Endothelial cell of umbilical vein (primary cell): ENCODE measurements around the gene CIZ1. TPM values are rescaled to one million over a fixed set of nuclear protein-coding genes. Genes with fewer than 3 reads are reported as not detected.

Experiments used
- BruUV-seq: library from RNA; stranded (reverse); fragments of 400-500 nt; replicated peaks from 2 replicates; lab custom pipeline; 2021; lab: Mats Ljungman, UMichigan
- CTCF ChIA-PET: fragments of 300-600, 350-600 bp; sonication (Branson Sonifier 250); formaldehyde crosslinking; loops from one replicate; lab custom pipeline; 2021; ENCODE audit warnings: antibody characterized with exemption, inconsistent platforms; lab: Charles Lee
- POLR2A ChIA-PET: fragments of 300-600, 350-600 bp; sonication (Branson Sonifier 250); formaldehyde crosslinking; loops from one replicate; lab custom pipeline; 2021; ENCODE audit warnings: antibody characterized with exemption, inconsistent platforms; lab: Charles Lee
- DNase-seq: peaks from one replicate; pipeline ENCODE4 v3.0.0-alpha.2; 2011; ENCODE audit warnings: low read depth, low spot score
- FAIRE-seq: peaks from 2 replicates; lab custom pipeline; 2011; peaks lifted over from hg19 to GRCh38; lab: Jason Lieb, UNC
- H2AFZ ChIP-seq: 2 replicates; pipeline ENCODE4 v1.6.0; 2012; ENCODE audit warnings: low read depth, low read length, control low read depth, inconsistent platforms
- H3K27ac ChIP-seq: 2 replicates; pipeline ENCODE4 v1.5.1; 2011; ENCODE audit warnings: low read depth, mild to moderate bottlenecking, control low read depth, low read length, moderate library complexity; ENCODE audit not compliant: insufficient read depth
- H3K27me3 ChIP-seq, 2 experiments: 2 replicates each; pipeline versions ENCODE4 v1.6.0 to v1.6.1; 2011; ENCODE audit warnings: low read length in 2 of 2, mixed read lengths in 1 of 2; ENCODE audit not compliant: control insufficient read depth in 2 of 2, insufficient read depth in 2 of 2
- H3K36me3 ChIP-seq, 2 experiments: 2 replicates in 1 of 2; 3 replicates in 1 of 2; pipeline ENCODE4 v1.5.1; 2011; ENCODE audit warnings: low read length in 2 of 2, mild to moderate bottlenecking in 1 of 2, moderate library complexity in 1 of 2; ENCODE audit not compliant: control insufficient read depth in 2 of 2, insufficient read depth in 2 of 2; ENCODE audit errors: extremely low read depth in 1 of 2
- H3K4me1 ChIP-seq: 3 replicates; pipeline ENCODE4 v1.5.1; 2011; ENCODE audit warnings: mild to moderate bottlenecking, low read length; ENCODE audit not compliant: control insufficient read depth, insufficient read depth; ENCODE audit errors: extremely low read depth
- H3K4me2 ChIP-seq: 2 replicates; pipeline ENCODE4 v1.6.1; 2011; ENCODE audit warnings: low read length, control low read depth, mixed read lengths; ENCODE audit not compliant: insufficient read depth
- H3K4me3 ChIP-seq, 3 experiments: fragments of 200-600 bp in 1 of 3; sonication (generic), shearing (Covaris generic) in 1 of 3; replicated peaks in 1 of 3; 2 replicates each; pipeline ENCODE4 v1.5.1; 2011 to 2016; ENCODE audit warnings: control low read depth in 3 of 3, low read length in 3 of 3, mild to moderate bottlenecking in 2 of 3, inconsistent platforms in 1 of 3, low read depth in 1 of 3, moderate library complexity in 1 of 3; ENCODE audit not compliant: insufficient read depth in 1 of 3
- H3K79me2 ChIP-seq: 2 replicates; pipeline ENCODE4 v1.6.0; 2012; ENCODE audit warnings: low read length, inconsistent platforms; ENCODE audit not compliant: control insufficient read depth, insufficient read depth
- H3K9ac ChIP-seq: replicated peaks from 2 replicates; pipeline ENCODE3; 2011; ENCODE audit warnings: low read length, control low read depth; ENCODE audit not compliant: insufficient read depth; ENCODE audit errors: extremely low read depth
- H3K9me1 ChIP-seq: replicated peaks from 3 replicates; pipeline ENCODE4 v1.6.0; 2011; ENCODE audit warnings: mild to moderate bottlenecking, low read length; ENCODE audit not compliant: control insufficient read depth, insufficient read depth; ENCODE audit errors: extremely low read depth
- H3K9me3 ChIP-seq: replicated peaks from 2 replicates; pipeline ENCODE4 v1.5.1; 2012; ENCODE audit warnings: low read length, inconsistent platforms; ENCODE audit not compliant: control insufficient read depth, insufficient read depth
- H4K20me1 ChIP-seq: replicated peaks from 2 replicates; pipeline ENCODE3; 2011; ENCODE audit warnings: mild to moderate bottlenecking, low read length; ENCODE audit not compliant: control insufficient read depth, insufficient read depth; ENCODE audit errors: extremely low read depth
- FOS ChIP-seq: IDR thresholded peaks from 2 replicates; pipeline ENCODE4 v1.6.1; 2011; ENCODE audit warnings: mild to moderate bottlenecking, low read length, moderate library complexity, borderline replicate concordance; ENCODE audit not compliant: insufficient read depth
- GATA2 ChIP-seq: IDR thresholded peaks from 2 replicates; pipeline ENCODE4 v1.7.0; 2011; ENCODE audit warnings: low read depth, mild to moderate bottlenecking, moderate library complexity, mixed read lengths, low read length; ENCODE audit not compliant: insufficient read length, insufficient read depth
- JUN ChIP-seq: IDR thresholded peaks from 2 replicates; pipeline ENCODE4 v1.6.1; 2011; ENCODE audit warnings: borderline replicate concordance, low read depth; ENCODE audit not compliant: insufficient read length, insufficient read depth
- MYC ChIP-seq: IDR thresholded peaks from one replicate; pipeline ENCODE4 v1.6.1; 2011; ENCODE audit warnings: mild to moderate bottlenecking, low read depth, low read length
- POLR2A ChIP-seq: IDR thresholded peaks from 2 replicates; pipeline ENCODE4 v1.6.1; 2012; ENCODE audit warnings: low read depth, mild to moderate bottlenecking, control low read depth, low read length
- POLR2AphosphoS5 ChIP-seq: IDR thresholded peaks from 2 replicates; pipeline ENCODE4 v1.6.1; 2012; ENCODE audit warnings: low read depth, mild to moderate bottlenecking, control low read depth, low read length, moderate library complexity; ENCODE audit not compliant: insufficient read depth
- dilution Hi-C: fragments of 300-500 bp; cut with MboI; formaldehyde crosslinking; loops from one replicate; pipeline ENCODE4 v1.15.0; 2019; ENCODE audit warnings: low sequenced_read_pairs; ENCODE audit not compliant: extremely low pct_ligation_motif_present
- intact Hi-C: fragments of 100-400 bp; cut with micrococcal nuclease; formaldehyde crosslinking; loops from one replicate; pipeline ENCODE4 v1.10.0; 2022
- polyA plus RNA-seq, 4 experiments: library from polyadenylated mRNA; depleted of rRNA in 3 of 4; stranded (reverse) in 3 of 4; unstranded in 1 of 4; fragments of >200 nt; gene quantifications; 2 replicates each; pipeline versions ENCODE4 v1.2.1 to v1.2.3, GENCODE V29; 2011 to 2012; ENCODE audit warnings: missing spikeins in 1 of 4
- total RNA-seq: library from RNA; stranded (reverse); gene quantifications from 2 replicates; pipeline ENCODE4 v1.2.3, GENCODE V29; 2021
- TF ChIP-seq, protein P1 (sequence below): IDR thresholded peaks from 2 replicates; pipeline ENCODE4 v1.6.1; 2011; ENCODE audit not compliant: insufficient read depth, insufficient read length
- TF ChIP-seq, protein P2 (sequence below), 2 donors: IDR thresholded peaks; 1 replicate in 1 of 2; 2 replicates in 1 of 2; pipeline ENCODE4 v1.5.1; 2011; ENCODE audit warnings: low read length in 2 of 2, mild to moderate bottlenecking in 2 of 2, moderate library complexity in 2 of 2, control low read depth in 1 of 2, inconsistent platforms in 1 of 2, low read depth in 1 of 2; ENCODE audit not compliant: insufficient read depth in 1 of 2; ENCODE audit errors: extremely low read depth in 1 of 2

The CIZ1 gene
- total and polyA plus RNA-seq, 2 donors (not counting 3 experiments of a cell fraction or from before 2014, with no cell fraction given): 88.3 to 150 TPM

DNA sequence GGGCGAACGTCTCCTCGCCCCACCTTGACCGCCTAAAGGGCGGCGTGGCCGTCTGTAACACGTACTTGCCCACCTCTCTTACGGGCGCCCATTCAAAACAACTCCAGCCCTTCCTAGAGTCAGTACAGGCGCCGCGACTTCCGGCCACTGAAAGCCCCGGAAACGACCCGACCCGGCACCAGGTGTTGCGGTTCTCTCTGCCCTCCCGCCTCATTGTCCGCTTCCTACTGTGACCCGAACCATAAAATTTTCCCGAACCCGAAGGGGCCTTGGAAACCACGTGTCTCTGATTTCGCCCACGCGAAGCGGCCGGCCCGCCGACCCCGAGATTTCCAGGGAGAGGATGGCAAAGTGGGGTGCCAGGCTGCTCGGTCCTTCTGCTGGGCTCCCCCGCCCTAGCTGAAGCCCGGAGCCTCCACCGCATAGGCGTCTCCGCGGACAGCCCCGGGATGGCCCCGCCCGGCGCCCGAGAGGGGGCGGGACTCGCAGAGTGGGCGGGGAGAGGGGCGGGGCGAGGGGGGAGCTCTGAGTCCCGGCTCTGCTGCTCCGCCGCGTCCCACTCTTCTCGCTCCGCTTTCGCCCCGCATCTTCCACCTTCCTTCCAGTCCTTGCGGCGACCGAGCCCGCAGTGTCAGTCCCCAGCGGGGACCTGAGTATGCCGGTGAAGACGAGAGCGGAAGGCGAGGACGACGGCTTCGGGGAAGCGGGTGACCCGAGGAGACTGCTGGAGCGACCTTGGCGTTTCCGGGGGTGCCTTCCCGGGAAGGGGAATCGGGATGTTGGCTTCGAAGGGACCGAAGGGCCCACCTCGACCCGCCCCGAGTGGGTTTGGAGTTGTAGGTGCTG, 63.2 kb downstream of the CIZ1 start:
- peak overlapping the region; percentile 91 for H3K9ac ChIP-seq
- H3K9me3 ChIP-seq: no peaks in the 10 kb centered on the region
- H3K27ac ChIP-seq: peak overlapping the region; percentile 76
- peaks cover 11% of the 10 kb centered on the region for H3K4me1 ChIP-seq
- peaks cover 8 to 9% of the 10 kb centered on the region in 2 experiments for H3K27me3 ChIP-seq
- H3K79me2 ChIP-seq: peaks cover 11% of the 10 kb centered on the region
- POLR2A ChIA-PET: no interaction called here
- intact Hi-C loops: loop anchor here (1.0 kb wide), 4 partner anchors 11 to 60 kb away; partner anchors contain the start of genes BBLN and SLC25A25
- H2AFZ ChIP-seq: peak overlapping the region; percentile 71
- peaks cover 0 to 6% of the 10 kb centered on the region in 2 experiments for H3K36me3 ChIP-seq
- H3K4me2 ChIP-seq: peak overlapping the region; percentile 82
- FAIRE-seq: peak; percentile 84
- peak overlapping the region; percentile 83 to 92 (median 90) for H3K4me3 ChIP-seq
- CTCF ChIA-PET: interaction anchor here (0.8 to 2.3 kb wide), 2 partner anchors 11 to 29 kb away, joined by 3 to 31 read pairs; no protein-coding TSS in a partner anchor
- no peaks in the 10 kb centered on the region for H3K9me1 ChIP-seq
- TF ChIP-seq GATA2 (no peak), FOS (no peak), POLR2AphosphoS5 (peak; percentile 48), JUN (no peak), POLR2A (peak; percentile 32), MYC (peak; percentile 40)
- TF ChIP-seq, protein P1, sequence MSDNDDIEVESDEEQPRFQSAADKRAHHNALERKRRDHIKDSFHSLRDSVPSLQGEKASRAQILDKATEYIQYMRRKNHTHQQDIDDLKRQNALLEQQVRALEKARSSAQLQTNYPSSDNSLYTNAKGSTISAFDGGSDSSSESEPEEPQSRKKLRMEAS: peak; percentile 88
- TF ChIP-seq, protein P2, sequence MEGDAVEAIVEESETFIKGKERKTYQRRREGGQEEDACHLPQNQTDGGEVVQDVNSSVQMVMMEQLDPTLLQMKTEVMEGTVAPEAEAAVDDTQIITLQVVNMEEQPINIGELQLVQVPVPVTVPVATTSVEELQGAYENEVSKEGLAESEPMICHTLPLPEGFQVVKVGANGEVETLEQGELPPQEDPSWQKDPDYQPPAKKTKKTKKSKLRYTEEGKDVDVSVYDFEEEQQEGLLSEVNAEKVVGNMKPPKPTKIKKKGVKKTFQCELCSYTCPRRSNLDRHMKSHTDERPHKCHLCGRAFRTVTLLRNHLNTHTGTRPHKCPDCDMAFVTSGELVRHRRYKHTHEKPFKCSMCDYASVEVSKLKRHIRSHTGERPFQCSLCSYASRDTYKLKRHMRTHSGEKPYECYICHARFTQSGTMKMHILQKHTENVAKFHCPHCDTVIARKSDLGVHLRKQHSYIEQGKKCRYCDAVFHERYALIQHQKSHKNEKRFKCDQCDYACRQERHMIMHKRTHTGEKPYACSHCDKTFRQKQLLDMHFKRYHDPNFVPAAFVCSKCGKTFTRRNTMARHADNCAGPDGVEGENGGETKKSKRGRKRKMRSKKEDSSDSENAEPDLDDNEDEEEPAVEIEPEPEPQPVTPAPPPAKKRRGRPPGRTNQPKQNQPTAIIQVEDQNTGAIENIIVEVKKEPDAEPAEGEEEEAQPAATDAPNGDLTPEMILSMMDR (IDR thresholded peaks at IDR 0.05; ENCODE audit: extremely low read depth in 1 of 2, insufficient read depth in 1 of 2, low read depth in 1 of 2, low read length in 2 of 2): no peak
- no peaks in the 10 kb centered on the region for H4K20me1 ChIP-seq
- peak; percentile 84 for DNase-seq
- no TSS peak for BruUV-seq
- dilution Hi-C loops: no loop called here
